Parathyroid adenoma (tissue), 2 donors: ENCODE results near the gene OSBPL2.

Experiments
- H2AFZ ChIP-seq: fragments of 300-600 bp; sonication (generic); one replicate; pipeline ENCODE4 v1.7.0; 2017; ENCODE audit warnings: antibody characterized with exemption, mild to moderate bottlenecking
- H3K27ac ChIP-seq: fragments of 300-600 bp; sonication (generic); one replicate; pipeline ENCODE4 v1.7.0; 2017
- H3K27me3 ChIP-seq: fragments of 300-600 bp; sonication (generic); one replicate; pipeline ENCODE4 v1.7.0; 2017; ENCODE audit warnings: low read length; ENCODE audit not compliant: control insufficient read depth, insufficient read depth
- H3K36me3 ChIP-seq: fragments of 300-600 bp; sonication (generic); one replicate; pipeline ENCODE4 v1.7.0; 2017; ENCODE audit warnings: low read length; ENCODE audit not compliant: control insufficient read depth, insufficient read depth
- H3K4me1 ChIP-seq: fragments of 300-600 bp; sonication (generic); one replicate; pipeline ENCODE4 v1.7.0; 2017; ENCODE audit warnings: control low read depth
- H3K4me2 ChIP-seq: fragments of 300-600 bp; sonication (generic); one replicate; pipeline ENCODE4 v1.7.0; 2017; ENCODE audit warnings: low read length
- H3K4me3 ChIP-seq: fragments of 300-600 bp; sonication (generic); one replicate; pipeline ENCODE4 v1.7.0; 2017; ENCODE audit warnings: low read depth, low read length
- H3K79me2 ChIP-seq: fragments of 300-600 bp; sonication (generic); one replicate; pipeline ENCODE4 v1.7.0; 2017; ENCODE audit warnings: control low read depth
- H3K9ac ChIP-seq: fragments of 300-600 bp; sonication (generic); one replicate; pipeline ENCODE4 v1.7.0; 2017; ENCODE audit warnings: mild to moderate bottlenecking
- H3K9me3 ChIP-seq: fragments of 300-600 bp; sonication (generic); one replicate; pipeline ENCODE4 v1.7.0; 2017; ENCODE audit warnings: low read length; ENCODE audit not compliant: control insufficient read depth
- TF ChIP-seq, protein P1 (sequence below): fragments of 300-600 bp; sonication (generic); IDR thresholded peaks from one replicate; pipeline ENCODE4 v1.7.0; 2017; ENCODE audit warnings: antibody characterized with exemption, mild to moderate bottlenecking
- donor health status: primary hyperparathyroidism.

The OSBPL2 gene

DNA sequence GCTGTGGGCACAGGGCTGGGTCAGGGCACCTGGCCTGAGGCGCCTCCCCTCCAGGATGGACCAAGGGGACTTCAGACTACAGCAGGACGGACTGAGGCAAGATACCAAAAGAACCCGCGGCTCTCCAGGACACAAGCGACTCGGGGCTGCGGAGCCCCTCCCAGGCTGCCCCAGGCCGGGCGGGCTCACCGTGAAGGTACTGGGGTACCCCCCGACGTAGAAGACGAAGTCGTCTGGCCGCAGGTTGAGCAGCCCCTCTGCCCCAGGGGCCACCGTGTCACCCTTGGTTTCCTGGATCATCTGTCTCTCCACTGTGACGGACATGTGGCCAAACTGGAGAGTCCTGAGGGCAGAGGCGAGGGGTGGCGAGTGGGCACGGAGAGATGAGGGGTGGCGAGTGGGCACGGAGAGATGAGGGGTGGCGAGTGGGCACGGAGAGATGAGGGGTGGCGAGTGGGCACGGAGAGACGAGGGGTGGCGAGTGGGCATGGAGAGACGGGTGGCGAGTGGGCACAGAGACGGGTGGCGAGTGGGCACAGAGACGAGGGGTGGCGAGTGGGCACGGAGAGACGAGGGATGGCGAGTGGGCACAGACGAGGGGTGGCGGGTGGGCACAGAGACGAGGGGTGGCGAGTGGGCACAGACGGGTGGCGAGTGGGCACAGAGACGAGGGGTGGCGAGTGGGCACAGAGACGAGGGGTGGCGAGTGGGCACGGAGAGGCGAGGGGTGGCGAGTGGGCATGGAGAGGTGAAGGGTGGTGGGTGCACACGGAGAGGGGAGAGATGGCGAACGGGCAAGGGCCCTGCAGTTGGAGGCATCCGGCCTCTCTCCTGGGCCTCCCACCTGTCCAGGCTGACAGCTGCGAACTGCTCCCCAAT lies 75.4 kb downstream of the OSBPL2 start:
- Histone ChIP-seq H3K27ac (no peak overlapping the region), H3K27me3 (no peaks in the 10 kb centered on the region), H3K36me3 (no peaks in the 10 kb centered on the region), H3K4me1 (no peaks in the 10 kb centered on the region), H2AFZ (no peak overlapping the region), H3K4me3 (no peak overlapping the region), H3K9me3 (no peaks in the 10 kb centered on the region), H3K79me2 (no peaks in the 10 kb centered on the region), H3K9ac (no peak overlapping the region), H3K4me2 (no peak overlapping the region)
- TF ChIP-seq, protein P1, sequence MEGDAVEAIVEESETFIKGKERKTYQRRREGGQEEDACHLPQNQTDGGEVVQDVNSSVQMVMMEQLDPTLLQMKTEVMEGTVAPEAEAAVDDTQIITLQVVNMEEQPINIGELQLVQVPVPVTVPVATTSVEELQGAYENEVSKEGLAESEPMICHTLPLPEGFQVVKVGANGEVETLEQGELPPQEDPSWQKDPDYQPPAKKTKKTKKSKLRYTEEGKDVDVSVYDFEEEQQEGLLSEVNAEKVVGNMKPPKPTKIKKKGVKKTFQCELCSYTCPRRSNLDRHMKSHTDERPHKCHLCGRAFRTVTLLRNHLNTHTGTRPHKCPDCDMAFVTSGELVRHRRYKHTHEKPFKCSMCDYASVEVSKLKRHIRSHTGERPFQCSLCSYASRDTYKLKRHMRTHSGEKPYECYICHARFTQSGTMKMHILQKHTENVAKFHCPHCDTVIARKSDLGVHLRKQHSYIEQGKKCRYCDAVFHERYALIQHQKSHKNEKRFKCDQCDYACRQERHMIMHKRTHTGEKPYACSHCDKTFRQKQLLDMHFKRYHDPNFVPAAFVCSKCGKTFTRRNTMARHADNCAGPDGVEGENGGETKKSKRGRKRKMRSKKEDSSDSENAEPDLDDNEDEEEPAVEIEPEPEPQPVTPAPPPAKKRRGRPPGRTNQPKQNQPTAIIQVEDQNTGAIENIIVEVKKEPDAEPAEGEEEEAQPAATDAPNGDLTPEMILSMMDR, result no peak

DNA sequence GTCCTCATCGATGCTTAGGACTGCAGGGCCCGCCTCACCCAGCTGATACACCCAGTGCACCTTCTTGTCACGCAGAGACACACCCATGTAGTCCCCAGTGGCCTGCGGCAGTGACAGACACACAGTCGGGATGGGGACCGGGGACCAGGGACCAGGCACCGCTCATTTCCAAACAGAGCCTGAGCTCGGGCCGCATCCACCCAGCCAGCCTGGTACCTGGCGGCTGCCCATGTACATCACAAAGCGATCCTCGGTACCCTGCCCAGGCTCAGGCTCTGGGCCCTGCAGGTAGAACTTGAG lies 76.0 kb downstream of the OSBPL2 start:
- Histone ChIP-seq H3K4me2 (no peak overlapping the region), H3K9me3 (no peaks in the 10 kb centered on the region), H2AFZ (no peak overlapping the region), H3K27ac (no peak overlapping the region), H3K4me3 (no peak overlapping the region), H3K9ac (no peak overlapping the region), H3K27me3 (no peaks in the 10 kb centered on the region), H3K4me1 (no peaks in the 10 kb centered on the region), H3K36me3 (no peaks in the 10 kb centered on the region), H3K79me2 (no peaks in the 10 kb centered on the region)
- TF ChIP-seq, protein P1, result no peak

DNA sequence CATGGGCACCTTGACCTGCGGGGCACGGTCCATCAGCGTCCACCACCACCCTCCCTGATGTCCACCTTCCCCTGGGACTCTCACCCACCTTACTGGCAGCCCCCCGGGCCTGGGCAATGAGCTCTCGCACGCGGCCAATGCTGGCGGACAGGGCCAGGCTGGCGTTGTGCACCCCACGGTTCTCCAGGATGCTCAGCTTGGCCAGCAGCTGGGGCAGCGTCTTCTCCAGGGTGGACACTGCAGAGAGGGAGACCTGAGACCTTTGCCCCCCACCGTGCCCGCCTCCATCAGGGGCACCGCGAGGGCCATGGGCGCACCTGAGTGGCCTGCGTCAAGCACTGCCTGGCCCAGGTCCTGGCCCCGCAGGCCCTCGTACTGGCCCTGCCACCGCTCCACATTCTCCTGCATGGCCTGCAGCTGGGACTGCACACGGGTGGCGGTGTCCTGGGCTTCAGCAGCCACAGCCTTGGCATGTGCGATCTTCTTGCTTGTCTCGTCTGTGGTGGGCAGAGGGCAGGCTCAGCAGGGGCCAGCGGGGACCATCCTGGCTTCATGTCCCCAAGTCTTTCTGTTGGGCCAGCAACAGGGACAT lies 76.5 kb downstream of the OSBPL2 start:
- no peaks in the 10 kb centered on the region for H3K27me3 ChIP-seq
- no peak overlapping the region for H3K4me2 ChIP-seq
- H3K9ac ChIP-seq, result no peak overlapping the region
- H2AFZ ChIP-seq, result no peak overlapping the region
- H3K4me1 ChIP-seq, result no peaks in the 10 kb centered on the region
- H3K4me3 ChIP-seq, result no peak overlapping the region
- no peaks in the 10 kb centered on the region for H3K9me3 ChIP-seq
- H3K79me2 ChIP-seq, result no peaks in the 10 kb centered on the region
- TF ChIP-seq, protein P1, result no peak
- no peaks in the 10 kb centered on the region for H3K36me3 ChIP-seq
- no peak overlapping the region for H3K27ac ChIP-seq

DNA sequence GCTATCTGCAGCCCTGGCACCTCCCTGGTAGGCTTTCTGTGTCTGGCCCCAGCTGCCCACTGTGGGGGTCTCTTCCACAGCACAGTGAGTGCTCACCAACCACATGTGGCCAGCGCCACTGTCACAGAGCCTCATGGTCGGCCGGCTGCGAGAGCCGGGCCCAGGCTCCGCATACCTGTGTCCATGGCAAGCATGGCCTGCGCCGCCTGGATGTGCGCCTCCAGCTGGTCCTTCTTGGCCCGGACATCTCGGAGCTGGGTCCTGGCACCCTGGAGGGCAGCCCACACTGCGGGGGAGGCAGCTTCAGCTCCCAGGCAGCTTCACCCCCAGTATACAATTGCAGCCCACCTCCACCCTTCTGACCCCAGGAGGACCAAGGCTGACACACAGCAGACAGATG lies 77.5 kb downstream of the OSBPL2 start:
- Histone ChIP-seq H3K27ac (no peak overlapping the region), H3K4me1 (no peaks in the 10 kb centered on the region), H3K9me3 (no peaks in the 10 kb centered on the region), H3K27me3 (no peaks in the 10 kb centered on the region), H3K9ac (no peak overlapping the region), H2AFZ (no peak overlapping the region), H3K4me2 (no peak overlapping the region), H3K79me2 (no peaks in the 10 kb centered on the region), H3K4me3 (no peak overlapping the region), H3K36me3 (no peaks in the 10 kb centered on the region)
- TF ChIP-seq, protein P1, result no peak
